ENCODE results near the gene CYRIA.

GRCh38 chr2:16632598-16632997 lies 33.0 kb downstream of the CYRIA start:
- TF ChIP-seq POLR2A (IDR thresholded peaks at IDR 0.05; ENCODE audit: low read depth): no peak
- no peak for TF ChIP-seq CTCF (IDR thresholded peaks at IDR 0.05)
- TF ChIP-seq POLR2AphosphoS5 (IDR thresholded peaks at IDR 0.05): no peak
- TF ChIP-seq EP300 (IDR thresholded peaks at IDR 0.05): no peak
